ENCODE data around the gene BAIAP2L2. TPM values are rescaled to one million over a fixed set of nuclear protein-coding genes. Genes with fewer than 3 reads are reported as not detected.
"Not testable (repeated sequence)": the region's sequence is repeated elsewhere in the genome, so short reads cannot be mapped to it uniquely, and the experiment has no call there.

BAIAP2L2 gene
- polyA plus RNA-seq (1.2 and 2.3 TPM in 2 replicates), polyA minus RNA-seq (0.24 and 0.46 TPM in 2 replicates)

- H3K9ac ChIP-seq (ENCODE audit: low read length): no peak within 1 kb of the TSS
- TF ChIP-seq, protein P1, sequence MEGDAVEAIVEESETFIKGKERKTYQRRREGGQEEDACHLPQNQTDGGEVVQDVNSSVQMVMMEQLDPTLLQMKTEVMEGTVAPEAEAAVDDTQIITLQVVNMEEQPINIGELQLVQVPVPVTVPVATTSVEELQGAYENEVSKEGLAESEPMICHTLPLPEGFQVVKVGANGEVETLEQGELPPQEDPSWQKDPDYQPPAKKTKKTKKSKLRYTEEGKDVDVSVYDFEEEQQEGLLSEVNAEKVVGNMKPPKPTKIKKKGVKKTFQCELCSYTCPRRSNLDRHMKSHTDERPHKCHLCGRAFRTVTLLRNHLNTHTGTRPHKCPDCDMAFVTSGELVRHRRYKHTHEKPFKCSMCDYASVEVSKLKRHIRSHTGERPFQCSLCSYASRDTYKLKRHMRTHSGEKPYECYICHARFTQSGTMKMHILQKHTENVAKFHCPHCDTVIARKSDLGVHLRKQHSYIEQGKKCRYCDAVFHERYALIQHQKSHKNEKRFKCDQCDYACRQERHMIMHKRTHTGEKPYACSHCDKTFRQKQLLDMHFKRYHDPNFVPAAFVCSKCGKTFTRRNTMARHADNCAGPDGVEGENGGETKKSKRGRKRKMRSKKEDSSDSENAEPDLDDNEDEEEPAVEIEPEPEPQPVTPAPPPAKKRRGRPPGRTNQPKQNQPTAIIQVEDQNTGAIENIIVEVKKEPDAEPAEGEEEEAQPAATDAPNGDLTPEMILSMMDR (IDR thresholded peaks at IDR 0.05; ENCODE audit: poor library complexity, severe bottlenecking): no peak
- TF ChIP-seq, protein P2, sequence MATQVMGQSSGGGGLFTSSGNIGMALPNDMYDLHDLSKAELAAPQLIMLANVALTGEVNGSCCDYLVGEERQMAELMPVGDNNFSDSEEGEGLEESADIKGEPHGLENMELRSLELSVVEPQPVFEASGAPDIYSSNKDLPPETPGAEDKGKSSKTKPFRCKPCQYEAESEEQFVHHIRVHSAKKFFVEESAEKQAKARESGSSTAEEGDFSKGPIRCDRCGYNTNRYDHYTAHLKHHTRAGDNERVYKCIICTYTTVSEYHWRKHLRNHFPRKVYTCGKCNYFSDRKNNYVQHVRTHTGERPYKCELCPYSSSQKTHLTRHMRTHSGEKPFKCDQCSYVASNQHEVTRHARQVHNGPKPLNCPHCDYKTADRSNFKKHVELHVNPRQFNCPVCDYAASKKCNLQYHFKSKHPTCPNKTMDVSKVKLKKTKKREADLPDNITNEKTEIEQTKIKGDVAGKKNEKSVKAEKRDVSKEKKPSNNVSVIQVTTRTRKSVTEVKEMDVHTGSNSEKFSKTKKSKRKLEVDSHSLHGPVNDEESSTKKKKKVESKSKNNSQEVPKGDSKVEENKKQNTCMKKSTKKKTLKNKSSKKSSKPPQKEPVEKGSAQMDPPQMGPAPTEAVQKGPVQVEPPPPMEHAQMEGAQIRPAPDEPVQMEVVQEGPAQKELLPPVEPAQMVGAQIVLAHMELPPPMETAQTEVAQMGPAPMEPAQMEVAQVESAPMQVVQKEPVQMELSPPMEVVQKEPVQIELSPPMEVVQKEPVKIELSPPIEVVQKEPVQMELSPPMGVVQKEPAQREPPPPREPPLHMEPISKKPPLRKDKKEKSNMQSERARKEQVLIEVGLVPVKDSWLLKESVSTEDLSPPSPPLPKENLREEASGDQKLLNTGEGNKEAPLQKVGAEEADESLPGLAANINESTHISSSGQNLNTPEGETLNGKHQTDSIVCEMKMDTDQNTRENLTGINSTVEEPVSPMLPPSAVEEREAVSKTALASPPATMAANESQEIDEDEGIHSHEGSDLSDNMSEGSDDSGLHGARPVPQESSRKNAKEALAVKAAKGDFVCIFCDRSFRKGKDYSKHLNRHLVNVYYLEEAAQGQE (IDR thresholded peaks at IDR 0.05; ENCODE audit: borderline replicate concordance): no peak
- TF ChIP-seq MXI1 (conservative IDR thresholded peaks at IDR 0.05; ENCODE audit: poor library complexity, severe bottlenecking) (no peak), SMC3 (conservative IDR thresholded peaks at IDR 0.05; ENCODE audit: poor library complexity) (no peak), EZH2 (IDR thresholded peaks at IDR 0.05; ENCODE audit: borderline replicate concordance, insufficient read depth, low read length, poor library complexity, severe bottlenecking) (no peak), EP300 (conservative IDR thresholded peaks at IDR 0.05; ENCODE audit: poor library complexity, severe bottlenecking) (no peak), TAF1 (IDR thresholded peaks at IDR 0.05; ENCODE audit: low read depth) (no peak), RAD21 (conservative IDR thresholded peaks at IDR 0.05) (no peak), POLR2AphosphoS5 (IDR thresholded peaks at IDR 0.05) (no peak)
- no peaks in the 10 kb centered on the region for H3K36me3 ChIP-seq (ENCODE audit: insufficient read depth, low read length)
These were observed at the start of gene BAIAP2L2 for GRCh38 chr22:38110008-38110862. BAIAP2L2 (minus strand) TSS chr22:38110684; CDS start chr22:38110525, 159 bp downstream.

DNA sequence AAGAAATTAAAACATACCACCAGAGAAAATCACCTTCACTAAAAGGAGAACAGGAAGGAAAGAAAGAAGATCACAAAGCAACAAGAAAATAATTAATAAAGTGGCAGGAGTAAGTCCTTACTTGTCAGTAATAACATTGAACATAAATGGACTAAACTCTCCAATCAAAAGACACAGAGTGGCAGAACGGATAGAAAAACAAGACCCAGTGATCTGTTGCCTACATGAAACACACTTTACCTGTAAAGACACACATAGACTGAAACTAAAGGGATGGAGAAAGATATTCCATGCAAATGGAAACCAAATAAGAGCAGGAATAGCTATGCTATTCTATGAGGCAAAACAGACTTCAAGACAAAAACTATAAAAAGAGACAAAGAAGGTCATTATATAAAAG lies 45.2 kb upstream of the BAIAP2L2 start:
- H3K27me3 ChIP-seq (ENCODE audit: insufficient read depth, low read depth, low read length): no peaks in the 10 kb centered on the region
- no peaks in the 10 kb centered on the region for H3F3A ChIP-seq (ENCODE audit: insufficient read depth, low read length, poor library complexity, severe bottlenecking)
- no peak for TF ChIP-seq RAD21 (conservative IDR thresholded peaks at IDR 0.05)
- TF ChIP-seq, protein P1 (IDR thresholded peaks at IDR 0.05; ENCODE audit: poor library complexity, severe bottlenecking): no peak
- no peak for TF ChIP-seq EZH2 (IDR thresholded peaks at IDR 0.05; ENCODE audit: borderline replicate concordance, insufficient read depth, low read length, poor library complexity, severe bottlenecking)
- no peak for TF ChIP-seq POLR2AphosphoS5 (IDR thresholded peaks at IDR 0.05)
- H3K36me3 ChIP-seq (ENCODE audit: insufficient read depth, low read length): no peaks in the 10 kb centered on the region
- H3K9ac ChIP-seq (ENCODE audit: low read length): no peak overlapping the region
- H4K20me1 ChIP-seq (ENCODE audit: insufficient read depth): no peaks in the 10 kb centered on the region
- no peak overlapping the region for H3K4me3 ChIP-seq (ENCODE audit: low read length)
- no peak overlapping the region for H3K27ac ChIP-seq (ENCODE audit: low read length)
- no peaks in the 10 kb centered on the region for H3K79me2 ChIP-seq (replicated peaks; ENCODE audit: insufficient read depth, low read length)
- no peaks in the 10 kb centered on the region for H3K9me2 ChIP-seq (ENCODE audit: insufficient read depth, low read length)
- H3K4me2 ChIP-seq (ENCODE audit: low read length): no peak overlapping the region
- H3K9me3 ChIP-seq (ENCODE audit: low read length): no peaks in the 10 kb centered on the region
- no peak overlapping the region for H2AFZ ChIP-seq (ENCODE audit: low read depth, low read length)

More at GRCh38 chr22:38110008-38110862, at the start of gene BAIAP2L2:
- Histone ChIP-seq H3K9me2 (ENCODE audit: insufficient read depth, low read length) (no peaks in the 10 kb centered on the region), H3K27ac (ENCODE audit: low read length) (no peak within 1 kb of the TSS), H3K9me3 (ENCODE audit: low read length) (no peaks in the 10 kb centered on the region), H2AFZ (ENCODE audit: low read depth, low read length) (no peak within 1 kb of the TSS), H4K20me1 (ENCODE audit: insufficient read depth) (no peaks in the 10 kb centered on the region), H3K4me2 (ENCODE audit: low read length) (no peak within 1 kb of the TSS), H3F3A (ENCODE audit: insufficient read depth, low read length, poor library complexity, severe bottlenecking) (no peaks in the 10 kb centered on the region), H3K4me3 (ENCODE audit: low read length) (no peak within 1 kb of the TSS), H3K79me2 (replicated peaks; ENCODE audit: insufficient read depth, low read length) (no peaks in the 10 kb centered on the region), H3K27me3 (ENCODE audit: insufficient read depth, low read depth, low read length) (no peaks in the 10 kb centered on the region)

DNA sequence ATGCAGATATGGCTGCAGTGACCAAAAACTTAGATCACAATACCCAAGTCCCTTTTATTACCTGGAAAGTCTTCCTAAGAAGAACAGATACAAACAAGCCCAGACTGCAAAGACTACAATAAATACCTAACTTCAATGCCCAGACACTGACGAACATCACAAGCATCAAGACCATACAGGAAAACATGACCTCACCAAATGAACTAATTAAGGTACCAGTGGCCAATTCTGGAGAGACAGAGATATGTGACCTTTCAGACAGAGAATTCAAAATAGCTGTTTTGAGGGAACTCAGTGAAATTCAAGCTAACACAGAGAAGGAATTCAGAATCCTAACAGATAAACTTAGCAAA lies 44.1 kb upstream of the BAIAP2L2 start:
- H3K4me2 ChIP-seq (ENCODE audit: low read length); H3K27me3 ChIP-seq (ENCODE audit: insufficient read depth, low read depth, low read length); H3F3A ChIP-seq (ENCODE audit: insufficient read depth, low read length, poor library complexity, severe bottlenecking); H4K20me1 ChIP-seq (ENCODE audit: insufficient read depth); H2AFZ ChIP-seq (ENCODE audit: low read depth, low read length); H3K4me3 ChIP-seq (ENCODE audit: low read length); H3K9me3 ChIP-seq (ENCODE audit: low read length); H3K9me2 ChIP-seq (ENCODE audit: insufficient read depth, low read length); H3K79me2 ChIP-seq (replicated peaks; ENCODE audit: insufficient read depth, low read length); H3K36me3 ChIP-seq (ENCODE audit: insufficient read depth, low read length); H3K27ac ChIP-seq (ENCODE audit: low read length); H3K9ac ChIP-seq (ENCODE audit: low read length): not testable (repeated sequence)

All from neural cell (in vitro differentiated cells).